Left renal cortex interstitium (tissue), 4 donors: ENCODE data around the gene SORT1. TPM values are rescaled to one million over a fixed set of nuclear protein-coding genes. Genes with fewer than 3 reads are reported as not detected.
"Not testable (repeated sequence)": the region's sequence is repeated elsewhere in the genome, so short reads cannot be mapped to it uniquely, and the experiment has no call there.

Experiments used
- DNase-seq, 4 donors: peaks; one replicate each; pipeline ENCODE4 v3.0.0-alpha.2; 2013; ENCODE audit warnings: low read depth in 4 of 4, low spot score in 2 of 4, missing footprints in 1 of 4
- polyA plus RNA-seq, 4 donors: library from polyadenylated mRNA; unstranded; fragments of 120-200 nt; gene quantifications; one replicate each; pipeline ENCODE4 v1.2.1, GENCODE V29; 2013; ENCODE audit not compliant: insufficient read length in 4 of 4

The SORT1 gene
- polyA plus RNA-seq, 4 donors = 52.1 to 60.4 (median 56.9) TPM

DNA sequence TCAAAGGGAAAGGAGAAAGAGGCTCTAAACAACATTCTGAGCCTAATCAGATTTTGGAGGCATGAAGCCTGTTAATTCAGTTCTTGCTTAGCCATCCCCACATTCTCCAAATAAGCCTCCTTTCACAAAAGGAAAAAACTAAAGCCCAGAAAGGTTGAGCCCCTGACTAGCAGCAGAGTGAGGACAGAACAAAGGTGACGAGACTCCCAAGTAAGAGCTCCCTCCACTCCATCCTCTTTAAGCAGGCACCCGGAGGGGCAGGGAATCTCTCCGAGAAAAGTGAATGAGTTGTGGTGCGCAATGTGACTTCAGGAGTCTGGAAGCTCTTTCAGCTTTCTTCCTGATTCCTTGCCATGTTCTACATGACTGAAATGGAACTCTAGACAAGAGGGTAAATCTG lies 47.5 kb downstream of the SORT1 start:
- DNase-seq = no peak

GRCh38 chr1:109347511-109347910 lies 50.2 kb downstream of the SORT1 start:
- no peak for DNase-seq

GRCh38 chr1:109341944-109342930 lies 55.5 kb downstream of the SORT1 start:
- DNase-seq = no peak

DNA sequence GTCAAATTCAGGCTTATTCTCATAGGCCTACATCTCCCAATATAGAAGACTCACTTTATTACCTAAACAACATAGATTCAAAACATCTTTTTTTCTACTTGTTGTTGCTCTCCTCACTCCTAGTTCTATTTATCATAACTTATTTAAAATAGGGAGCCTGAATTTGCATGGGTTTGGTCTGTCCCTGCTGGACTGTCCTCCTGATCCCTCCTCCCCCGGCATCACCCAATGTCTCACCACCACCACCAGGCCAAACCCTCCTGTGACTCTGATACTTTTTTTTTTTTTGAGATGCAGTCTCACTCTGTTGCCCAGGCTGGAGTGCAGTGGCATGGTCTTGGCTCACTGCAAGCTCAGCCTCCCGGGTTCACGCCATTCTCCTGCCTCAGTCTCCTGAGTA lies 59.1 kb downstream of the SORT1 start:
- no peak for DNase-seq

DNA sequence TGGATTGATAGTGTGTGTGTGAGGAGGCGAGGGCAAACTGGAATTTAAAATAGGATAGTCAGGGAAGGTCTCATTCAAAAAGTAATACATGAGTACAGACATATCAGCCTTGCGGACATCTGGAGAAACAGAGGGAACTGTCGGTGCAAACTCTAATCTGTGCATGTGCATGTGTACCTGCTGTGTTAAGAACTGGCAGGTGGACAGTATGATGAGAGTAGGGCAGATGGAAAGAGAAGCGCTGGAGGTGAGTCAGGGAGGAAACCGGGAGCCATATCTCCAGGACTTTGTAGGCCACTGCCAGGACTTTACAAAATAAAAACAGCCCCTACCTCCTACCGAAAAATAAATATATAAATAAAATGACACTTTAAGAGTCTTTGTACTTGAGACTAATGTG lies 59.6 kb downstream of the SORT1 start:
- DNase-seq = no peak

DNA sequence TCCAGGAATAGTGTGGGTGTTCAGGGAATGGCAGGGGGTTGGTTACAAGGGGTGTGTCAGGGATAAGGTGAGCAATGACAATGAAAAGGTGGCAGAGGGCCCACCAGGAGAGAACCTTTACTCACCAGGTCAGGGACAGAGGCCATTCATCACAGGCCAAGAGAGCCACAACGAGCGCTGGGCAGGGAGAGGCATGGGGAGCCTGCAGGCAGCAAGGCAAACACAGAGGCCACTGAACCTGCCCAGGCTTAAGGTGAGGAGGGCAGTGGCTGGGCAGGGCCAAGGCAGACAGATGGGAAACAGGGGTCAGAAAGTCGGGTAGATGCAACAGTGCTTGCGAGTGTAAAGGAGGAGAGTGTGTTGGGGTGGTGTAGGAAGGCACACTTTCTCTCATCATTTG lies 62.6 kb downstream of the SORT1 start:
- no peak for DNase-seq

GRCh38 chr1:109331113-109331512 lies 66.6 kb downstream of the SORT1 start:
- DNase-seq = no peak

- no peak for DNase-seq
Measured at GRCh38 chr1:109327285-109327684, 70.4 kb downstream of the SORT1 start.

DNA sequence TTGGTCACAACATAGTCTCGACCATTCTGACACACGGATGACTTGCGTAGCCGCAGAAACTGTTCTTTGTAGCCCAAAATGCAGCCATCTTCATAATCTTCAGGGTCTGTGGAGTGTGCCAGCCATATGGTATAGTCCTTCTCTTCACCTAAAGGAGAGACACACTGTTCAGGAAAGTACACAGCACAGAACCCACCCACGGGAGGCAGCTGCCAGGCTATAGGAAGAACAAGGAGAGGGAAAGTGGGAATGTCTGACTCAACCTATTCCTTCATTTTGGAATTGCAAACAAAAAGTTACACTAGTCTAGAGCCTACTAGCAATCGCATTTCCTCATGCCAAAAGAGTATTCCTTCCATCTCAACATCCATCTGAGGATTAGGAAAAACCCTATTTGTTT lies 74.7 kb downstream of the SORT1 start:
- no peak for DNase-seq

GRCh38 chr1:109319114-109319513 lies 78.6 kb downstream of the SORT1 start:
- no peak for DNase-seq

DNA sequence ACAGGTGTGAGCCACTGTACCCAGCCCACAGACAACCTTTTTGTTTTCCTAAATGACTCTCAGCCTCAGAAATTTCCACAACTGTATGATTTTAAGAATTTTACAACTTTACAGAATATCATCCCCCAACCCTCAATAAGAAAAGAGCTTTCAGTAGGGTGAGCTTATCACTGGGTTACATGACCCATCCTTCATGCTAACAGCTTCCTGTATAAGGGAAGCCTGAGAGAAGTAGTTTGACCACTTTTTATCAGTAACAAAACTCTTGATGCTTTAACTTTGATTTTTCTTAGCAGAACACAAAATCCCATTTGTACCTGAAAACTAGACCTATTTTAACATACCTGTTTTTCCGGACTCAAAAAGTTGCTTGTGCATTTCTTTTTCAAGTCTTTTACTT lies 81.2 kb downstream of the SORT1 start:
- DNase-seq = no peak

- DNase-seq = no peak
Measured at GRCh38 chr1:109315288-109315687, 82.4 kb downstream of the SORT1 start.

DNA sequence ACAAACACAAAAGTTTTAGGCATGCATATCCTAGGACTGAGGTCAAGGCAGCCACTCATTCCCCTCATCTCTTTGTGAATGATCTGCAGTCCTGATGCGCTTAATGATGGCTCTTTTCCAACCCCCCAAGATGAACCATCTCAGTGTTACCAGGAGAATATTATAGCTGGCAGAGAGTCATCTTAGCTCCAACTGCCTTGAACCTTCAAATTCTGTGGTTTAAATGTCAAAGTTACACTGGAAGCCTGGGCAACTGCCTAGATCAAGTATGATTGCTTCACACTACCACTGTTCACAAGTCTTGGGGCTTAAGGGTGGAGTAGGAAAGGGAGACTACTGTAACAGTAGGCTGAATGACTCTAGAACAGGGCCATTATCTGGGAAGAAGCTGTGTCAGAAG lies 82.9 kb downstream of the SORT1 start:
- no peak for DNase-seq

DNA sequence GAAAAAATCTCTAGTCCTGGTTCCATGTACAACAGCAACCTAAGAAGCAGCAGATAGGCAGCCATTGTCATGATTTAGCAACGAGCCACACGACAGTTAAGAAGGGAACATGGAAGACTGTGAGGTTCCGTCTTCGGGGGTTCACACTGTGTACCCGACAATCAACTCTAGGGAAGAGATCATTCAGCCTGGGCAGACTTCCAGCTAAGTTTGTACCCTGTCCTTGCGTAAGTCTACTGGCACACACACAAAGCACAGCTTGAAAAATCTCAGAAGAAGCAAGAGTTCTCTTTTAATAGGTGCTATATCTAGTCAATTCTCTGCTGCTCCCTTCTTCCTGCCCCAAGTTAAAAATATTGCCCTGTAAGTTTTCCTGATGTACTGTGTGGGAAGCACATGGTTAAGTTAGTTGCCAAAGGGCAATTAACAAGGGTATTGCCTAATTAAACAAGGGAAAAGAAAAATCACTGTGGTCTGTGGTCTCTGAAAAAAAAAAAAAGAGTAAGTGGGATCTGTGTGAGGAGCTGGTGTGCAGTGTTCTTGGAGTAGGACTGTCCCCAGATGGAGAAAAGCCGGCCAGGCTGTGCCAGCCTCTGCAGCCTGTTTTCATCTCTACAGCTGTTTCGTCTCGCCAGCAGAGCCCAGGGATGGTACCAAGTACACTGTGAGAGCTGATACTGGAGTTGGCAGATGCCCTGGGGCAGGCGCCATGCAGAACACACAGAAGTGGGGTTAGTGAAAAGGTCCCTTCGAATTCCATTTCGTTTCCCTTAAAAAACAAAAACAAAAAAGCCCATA lies 84.5 kb downstream of the SORT1 start:
- no peak for DNase-seq

DNA sequence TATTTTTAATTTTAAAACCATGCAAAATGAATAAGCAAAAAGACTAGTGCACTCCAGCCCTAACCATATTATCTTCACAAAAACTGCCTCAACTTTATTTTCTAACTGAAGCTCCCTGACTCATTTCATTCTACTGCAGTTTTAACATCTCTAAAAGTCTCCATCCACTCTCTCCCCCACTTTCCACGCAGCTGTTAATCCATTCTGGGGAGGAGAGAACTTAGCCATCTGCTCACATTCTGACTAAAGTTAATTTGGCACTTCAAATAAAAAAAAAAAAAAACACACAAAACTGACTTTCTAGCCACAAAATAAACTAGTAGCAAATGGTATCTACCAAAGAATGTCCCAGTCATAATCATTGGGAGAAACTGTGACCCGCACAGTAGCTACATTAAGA lies 85.5 kb downstream of the SORT1 start:
- DNase-seq = no peak

- no peak for DNase-seq
Measured at GRCh38 chr1:109309347-109309746, 88.4 kb downstream of the SORT1 start.

DNA sequence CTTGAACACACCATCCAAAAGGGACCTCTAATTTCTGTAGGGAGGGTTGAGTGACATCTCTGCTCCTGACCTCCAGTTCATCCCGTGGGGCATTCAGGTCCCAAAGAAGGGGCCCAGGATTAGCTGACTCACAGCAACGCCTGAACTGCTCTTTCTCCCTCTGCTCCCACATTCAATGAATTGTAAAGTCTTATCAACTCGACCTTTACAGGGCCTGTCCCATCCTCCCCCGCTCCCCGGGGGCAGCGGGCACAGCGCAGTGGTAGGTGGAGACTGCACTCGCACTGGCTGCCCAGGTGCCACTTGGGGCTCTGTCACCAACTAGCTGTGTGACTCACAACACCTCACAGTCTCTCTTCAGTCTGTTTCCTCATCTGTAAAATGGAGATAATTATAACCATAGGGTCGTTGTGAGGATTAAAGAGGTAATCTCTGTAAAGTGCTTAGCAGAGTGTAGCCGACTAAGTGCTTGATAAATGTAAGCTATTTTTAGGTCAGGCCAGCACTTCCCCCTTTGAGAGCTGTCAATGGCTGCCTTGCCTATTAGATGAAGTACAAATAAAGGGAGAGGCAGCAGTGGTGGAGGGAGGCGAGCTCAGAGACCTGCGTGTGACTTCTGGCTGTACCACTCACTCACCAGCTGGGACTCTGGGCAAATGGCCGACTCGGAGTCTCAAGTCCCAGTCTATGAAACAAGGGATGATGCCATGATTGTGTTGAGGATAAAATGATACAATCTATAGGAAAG lies 90.3 kb downstream of the SORT1 start:
- no peak for DNase-seq

DNA sequence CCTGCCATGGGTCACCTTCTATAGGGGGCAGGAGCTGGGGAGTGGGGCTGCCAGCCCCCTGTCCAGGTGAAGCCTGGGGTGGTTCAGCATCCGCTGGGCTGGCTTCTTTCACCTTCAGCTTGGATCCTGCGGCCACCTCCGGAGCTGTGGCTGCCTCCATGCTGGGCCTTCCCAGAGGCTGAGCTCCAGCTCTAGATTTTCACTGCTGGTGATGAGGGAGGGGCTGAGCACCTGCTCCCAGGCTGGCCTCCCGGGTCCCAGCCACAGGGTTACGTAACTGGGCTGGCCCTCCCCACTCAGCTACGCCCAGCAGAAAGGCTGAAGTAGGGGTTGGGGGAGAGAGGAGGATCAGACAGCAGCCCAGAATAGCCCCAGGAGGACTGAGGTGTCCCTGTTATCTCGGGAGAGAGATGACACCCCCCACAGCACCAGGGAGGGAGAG lies 90.9 kb downstream of the SORT1 start, which contains the start of gene MYBPHL:
Gene MYBPHL (minus strand): TSS at position 180 of the 442 bp plus-strand sequence. CDS start 20 bp downstream, at position 160.
- no peak for DNase-seq

DNA sequence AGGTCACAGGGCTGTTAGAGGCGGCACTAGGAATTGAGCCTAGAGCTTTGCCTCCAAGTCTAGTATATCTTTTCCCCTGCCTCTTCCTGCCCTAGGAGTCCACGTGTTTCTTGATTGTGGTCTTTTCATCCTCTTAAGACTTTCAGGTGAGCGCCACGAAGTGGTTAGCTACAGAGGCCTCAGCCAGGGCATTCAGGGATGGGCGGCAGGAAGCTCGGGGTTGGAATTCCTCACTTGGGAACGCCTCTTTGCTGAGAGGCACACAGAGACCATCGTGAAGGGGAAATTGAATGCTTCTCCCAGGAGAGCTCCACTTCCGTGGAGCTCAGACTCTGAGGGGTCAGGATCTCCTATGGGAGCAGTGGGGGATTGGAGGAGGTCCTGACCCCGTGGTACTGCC lies 91.7 kb downstream of the SORT1 start:
- not testable (repeated sequence) for DNase-seq

DNA sequence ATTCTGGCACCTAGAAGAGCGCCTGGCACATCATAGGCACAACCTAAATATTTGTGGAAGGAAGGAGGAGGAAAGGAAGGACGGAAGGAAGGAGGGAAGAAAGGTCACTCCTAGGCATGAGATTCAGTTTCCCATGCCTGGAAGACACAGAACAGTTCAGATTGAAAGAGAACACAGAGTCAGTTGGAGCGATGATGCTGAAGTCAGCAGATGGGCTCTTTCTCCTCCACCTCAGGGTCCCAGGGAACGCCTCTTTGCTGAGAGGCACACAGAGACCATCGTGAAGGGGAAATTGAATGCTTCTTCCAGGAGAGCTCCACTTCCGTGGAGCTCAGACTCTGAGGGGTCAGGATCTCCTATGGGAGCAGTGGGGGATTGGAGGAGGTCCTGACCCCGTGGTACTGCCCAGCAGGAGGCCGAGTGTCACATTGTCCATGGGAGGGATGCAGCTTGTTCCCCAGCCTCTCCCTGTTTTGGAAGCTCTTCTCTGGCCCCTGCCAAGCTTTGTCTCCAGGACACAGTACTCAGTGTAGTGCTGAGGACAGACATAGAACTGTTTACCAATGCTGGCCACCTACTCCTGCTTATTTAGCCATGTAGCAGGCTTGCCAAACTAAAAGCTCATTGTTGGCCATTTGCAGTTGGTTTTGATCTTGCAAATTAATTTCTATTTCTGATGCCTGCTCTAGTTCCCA lies 93.3 kb downstream of the SORT1 start:
- DNase-seq = no peak
